Neural cell (in vitro differentiated cells): ENCODE measurements around the gene HDAC3.

Experiments
- CTCF ChIP-seq: fragments of 450-650 bp; IDR thresholded peaks from 2 replicates; pipeline ENCODE4 v1.5.1; 2014; ENCODE audit warnings: antibody characterized with exemption, mild to moderate bottlenecking, moderate library complexity; ENCODE audit not compliant: poor library complexity, severe bottlenecking
- EP300 ChIP-seq: fragments of 450-650 bp; conservative IDR thresholded peaks from 2 replicates; pipeline ENCODE4 v1.6.1; 2014; ENCODE audit warnings: antibody characterized with exemption, mild to moderate bottlenecking, moderate library complexity; ENCODE audit not compliant: poor library complexity, severe bottlenecking
- EZH2 ChIP-seq: fragments of 200-600, 300-800 bp; shearing (Covaris generic), sonication (generic); IDR thresholded peaks from 2 replicates; pipeline ENCODE4 v1.6.1; 2014; ENCODE audit warnings: antibody characterized with exemption, low read length, borderline replicate concordance, mild to moderate bottlenecking; ENCODE audit not compliant: insufficient read depth, poor library complexity, severe bottlenecking
- POLR2AphosphoS5 ChIP-seq: IDR thresholded peaks from 2 replicates; pipeline ENCODE4 v1.6.1; 2012
- REST ChIP-seq: IDR thresholded peaks from 2 replicates; pipeline ENCODE4 v1.6.1; 2012; ENCODE audit warnings: borderline replicate concordance
- SMC3 ChIP-seq: fragments of 450-650 bp; conservative IDR thresholded peaks from 2 replicates; pipeline ENCODE4 v1.6.1; 2014; ENCODE audit warnings: antibody characterized with exemption, mild to moderate bottlenecking, moderate library complexity; ENCODE audit not compliant: poor library complexity

- TF ChIP-seq CTCF (no peak), EP300 (no peak), POLR2AphosphoS5 (no peak), EZH2 (no peak), REST (no peak), SMC3 (no peak)
Measured at GRCh38 chr5:141609044-141609443, 27.6 kb downstream of the HDAC3 start.
